ENCODE results near the gene MAP4K4. TPM values are rescaled to one million over a fixed set of nuclear protein-coding genes. Genes with fewer than 3 reads are reported as not detected.
A peak's percentile ranks its signal among the peaks of the same experiment; 100 is the strongest.

The MAP4K4 gene
- total and polyA plus RNA-seq, 8 donors = 80.2 to 143 (median 129) TPM

- Histone ChIP-seq H3K9me3 (no peaks in the 10 kb centered on the region), H3K36me3 (peaks cover 0 to 10% of the 10 kb centered on the region in 2 donors), H3K27ac (no peak overlapping the region), H3K27me3 (no peaks in the 10 kb centered on the region), H3K4me1 (no peaks in the 10 kb centered on the region), H3K4me3 (no peak overlapping the region)
- TF ChIP-seq, protein P1, sequence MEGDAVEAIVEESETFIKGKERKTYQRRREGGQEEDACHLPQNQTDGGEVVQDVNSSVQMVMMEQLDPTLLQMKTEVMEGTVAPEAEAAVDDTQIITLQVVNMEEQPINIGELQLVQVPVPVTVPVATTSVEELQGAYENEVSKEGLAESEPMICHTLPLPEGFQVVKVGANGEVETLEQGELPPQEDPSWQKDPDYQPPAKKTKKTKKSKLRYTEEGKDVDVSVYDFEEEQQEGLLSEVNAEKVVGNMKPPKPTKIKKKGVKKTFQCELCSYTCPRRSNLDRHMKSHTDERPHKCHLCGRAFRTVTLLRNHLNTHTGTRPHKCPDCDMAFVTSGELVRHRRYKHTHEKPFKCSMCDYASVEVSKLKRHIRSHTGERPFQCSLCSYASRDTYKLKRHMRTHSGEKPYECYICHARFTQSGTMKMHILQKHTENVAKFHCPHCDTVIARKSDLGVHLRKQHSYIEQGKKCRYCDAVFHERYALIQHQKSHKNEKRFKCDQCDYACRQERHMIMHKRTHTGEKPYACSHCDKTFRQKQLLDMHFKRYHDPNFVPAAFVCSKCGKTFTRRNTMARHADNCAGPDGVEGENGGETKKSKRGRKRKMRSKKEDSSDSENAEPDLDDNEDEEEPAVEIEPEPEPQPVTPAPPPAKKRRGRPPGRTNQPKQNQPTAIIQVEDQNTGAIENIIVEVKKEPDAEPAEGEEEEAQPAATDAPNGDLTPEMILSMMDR (IDR thresholded peaks at IDR 0.05) = no peak
- intact Hi-C loops (cut with DNase I) = no loop called here
- no peak for ATAC-seq
- DNase-seq = no peak
These were observed 91.8 kb downstream of the MAP4K4 start for GRCh38 chr2:101788995-101789970.

GRCh38 chr2:101790416-101790815 is 92.9 kb downstream of the MAP4K4 start:
- DNase-seq = no peak
- peak overlapping the region in 1 of 2 donors; percentile 8 for H3K27ac ChIP-seq

GRCh38 chr2:101790857-101791256 is 93.3 kb downstream of the MAP4K4 start:
- TF ChIP-seq, protein P1 (IDR thresholded peaks at IDR 0.05) = no peak
- H3K27ac ChIP-seq = peak overlapping the region in 1 of 2 donors; percentile 8
- peak; percentile 24 for ATAC-seq

More at GRCh38 chr2:101790416-101790815, 92.9 kb downstream of the MAP4K4 start:
- ATAC-seq = no peak
- no peaks in the 10 kb centered on the region for H3K4me1 ChIP-seq
- no peaks in the 10 kb centered on the region for H3K27me3 ChIP-seq
- intact Hi-C loops (cut with DNase I) = no loop called here
- peaks cover 0 to 10% of the 10 kb centered on the region in 2 donors for H3K36me3 ChIP-seq
- H3K9me3 ChIP-seq = no peaks in the 10 kb centered on the region
- H3K4me3 ChIP-seq = no peak overlapping the region
- TF ChIP-seq, protein P1 (IDR thresholded peaks at IDR 0.05) = no peak

GRCh38 chr2:101792208-101792607 is 94.7 kb downstream of the MAP4K4 start:
- no peak for DNase-seq
- Histone ChIP-seq H3K27me3 (no peaks in the 10 kb centered on the region), H3K27ac (no peak overlapping the region), H3K36me3 (peaks cover 0 to 10% of the 10 kb centered on the region in 2 donors), H3K4me3 (no peak overlapping the region), H3K4me1 (no peaks in the 10 kb centered on the region), H3K9me3 (no peaks in the 10 kb centered on the region)
- TF ChIP-seq, protein P1 (IDR thresholded peaks at IDR 0.05) = no peak
- intact Hi-C loops (cut with DNase I) = no loop called here
- ATAC-seq = no peak

More at GRCh38 chr2:101790857-101791256, 93.3 kb downstream of the MAP4K4 start:
- no peaks in the 10 kb centered on the region for H3K9me3 ChIP-seq
- H3K36me3 ChIP-seq = peaks cover 0 to 10% of the 10 kb centered on the region in 2 donors
- no peaks in the 10 kb centered on the region for H3K4me1 ChIP-seq
- intact Hi-C loops (cut with DNase I) = no loop called here
- DNase-seq = no peak
- no peak overlapping the region for H3K4me3 ChIP-seq
- no peaks in the 10 kb centered on the region for H3K27me3 ChIP-seq

DNA sequence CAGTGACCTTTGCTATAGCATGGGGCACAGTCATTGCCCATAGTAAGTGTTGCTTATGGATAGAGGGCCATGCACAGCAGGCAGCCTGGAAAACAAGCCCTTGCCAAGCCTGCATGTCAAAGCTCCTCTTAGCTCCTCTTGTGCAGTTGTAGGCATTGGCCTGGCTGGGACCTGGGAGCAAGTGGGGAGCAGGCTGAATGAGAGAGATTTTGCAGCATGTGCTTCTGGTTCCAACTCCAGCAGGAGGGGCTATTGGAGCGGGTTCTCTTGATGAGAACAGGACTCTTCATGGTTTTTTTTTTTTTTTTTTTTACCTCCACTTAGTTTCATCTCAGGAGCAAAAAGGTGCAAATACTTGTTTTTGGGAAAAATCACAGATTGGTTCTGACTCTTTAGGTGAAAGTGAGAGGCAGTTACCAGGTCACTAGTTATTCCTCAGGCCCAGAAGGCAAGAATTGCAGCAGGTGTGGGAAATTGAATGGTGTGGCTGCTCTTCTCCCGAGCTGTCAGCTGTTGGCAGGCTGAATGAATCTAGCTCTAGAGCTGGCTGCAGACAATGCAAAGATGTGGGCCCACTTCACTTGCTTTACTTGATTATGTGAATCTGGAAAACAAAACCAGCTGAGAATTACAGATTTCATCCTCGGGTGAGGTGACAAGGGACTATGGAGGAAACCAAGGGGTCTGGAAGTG is 95.9 kb downstream of the MAP4K4 start:
- no peak overlapping the region for H3K4me3 ChIP-seq
- peaks cover 0 to 10% of the 10 kb centered on the region in 2 donors for H3K36me3 ChIP-seq
- intact Hi-C loops (cut with DNase I) = no loop called here
- no peak for DNase-seq
- no peaks in the 10 kb centered on the region for H3K27me3 ChIP-seq
- TF ChIP-seq, protein P1 (IDR thresholded peaks at IDR 0.05) = no peak
- no peaks in the 10 kb centered on the region for H3K9me3 ChIP-seq
- ATAC-seq = peak; percentile 18
- no peaks in the 10 kb centered on the region for H3K4me1 ChIP-seq
- H3K27ac ChIP-seq = no peak overlapping the region

Data from left lung (tissue), 10 donors.